Adrenal gland (tissue), 5 donors: Measurements from ENCODE around the gene NPR1.

Experiments
- POLR2A ChIP-seq, 2 donors: fragments of 450-650 bp; IDR thresholded peaks; one replicate each; pipeline ENCODE4 v1.6.1; 2017; ENCODE audit warnings: antibody characterized with exemption in 2 of 2, mild to moderate bottlenecking in 2 of 2, moderate library complexity in 1 of 2
- TF ChIP-seq, protein P1 (sequence below), 6 experiments: fragments of 450-650 bp in 4 of 6; fragments of 200-600 bp in 2 of 6; sonication (generic) in 1 of 6; IDR thresholded peaks; 1 replicate in 5 of 6; 2 replicates in 1 of 6; pipeline versions ENCODE4 v1.5.1 to v1.8.0; 2016 to 2021; ENCODE audit warnings: antibody characterized with exemption in 6 of 6, mild to moderate bottlenecking in 2 of 6, moderate library complexity in 1 of 6
- donor health status: DM: no; HTN: no; CAD: no.

DNA sequence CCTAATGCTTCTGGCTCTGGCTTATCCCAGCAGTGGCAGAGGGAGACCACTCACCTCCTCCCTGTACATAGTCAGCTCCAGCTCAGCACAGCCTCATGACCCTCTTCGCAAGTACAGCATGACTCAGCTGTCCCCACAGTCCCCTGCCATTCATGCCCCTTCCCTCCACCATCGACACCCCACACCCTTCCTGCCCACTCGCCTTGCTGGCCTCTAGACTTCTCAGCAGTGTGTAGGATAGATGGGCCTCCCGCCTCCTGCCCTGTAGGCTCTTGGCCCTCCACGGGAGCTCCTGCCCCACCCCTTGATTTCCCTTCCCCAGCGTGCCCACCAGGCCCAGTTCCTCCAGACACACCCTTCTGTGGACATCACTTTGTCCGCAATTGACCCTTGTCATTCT lies 9.8 kb downstream of the NPR1 start:
- no peak for TF ChIP-seq POLR2A (IDR thresholded peaks at IDR 0.05)
- TF ChIP-seq, protein P1, sequence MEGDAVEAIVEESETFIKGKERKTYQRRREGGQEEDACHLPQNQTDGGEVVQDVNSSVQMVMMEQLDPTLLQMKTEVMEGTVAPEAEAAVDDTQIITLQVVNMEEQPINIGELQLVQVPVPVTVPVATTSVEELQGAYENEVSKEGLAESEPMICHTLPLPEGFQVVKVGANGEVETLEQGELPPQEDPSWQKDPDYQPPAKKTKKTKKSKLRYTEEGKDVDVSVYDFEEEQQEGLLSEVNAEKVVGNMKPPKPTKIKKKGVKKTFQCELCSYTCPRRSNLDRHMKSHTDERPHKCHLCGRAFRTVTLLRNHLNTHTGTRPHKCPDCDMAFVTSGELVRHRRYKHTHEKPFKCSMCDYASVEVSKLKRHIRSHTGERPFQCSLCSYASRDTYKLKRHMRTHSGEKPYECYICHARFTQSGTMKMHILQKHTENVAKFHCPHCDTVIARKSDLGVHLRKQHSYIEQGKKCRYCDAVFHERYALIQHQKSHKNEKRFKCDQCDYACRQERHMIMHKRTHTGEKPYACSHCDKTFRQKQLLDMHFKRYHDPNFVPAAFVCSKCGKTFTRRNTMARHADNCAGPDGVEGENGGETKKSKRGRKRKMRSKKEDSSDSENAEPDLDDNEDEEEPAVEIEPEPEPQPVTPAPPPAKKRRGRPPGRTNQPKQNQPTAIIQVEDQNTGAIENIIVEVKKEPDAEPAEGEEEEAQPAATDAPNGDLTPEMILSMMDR (IDR thresholded peaks at IDR 0.05), result no peak
